DND-41 (cell line): ENCODE measurements around the gene PPP1R37.
A peak's percentile ranks its signal among the peaks of the same experiment; 100 is the strongest.

Experiments
- ATAC-seq: fragments of 200-7000 bp; cut with Tn5 transposase; 3 replicates; pipeline ENCODE4 v1.9.1; 2021; ENCODE audit warnings: low read depth; ENCODE audit not compliant: insufficient read depth
- DNase-seq: peaks from one replicate; pipeline ENCODE4 v3.0.0-alpha.2; 2020
- H2AFZ ChIP-seq: 2 replicates; pipeline ENCODE4 v1.6.0; 2012; ENCODE audit warnings: low read depth, low read length
- H3K27ac ChIP-seq: 2 replicates; pipeline ENCODE4 v1.5.1; 2012; ENCODE audit warnings: low read length, inconsistent platforms
- H3K27me3 ChIP-seq: fragments of 200-600 bp; sonication (generic); 2 replicates; pipeline ENCODE4 v1.6.0; 2012; ENCODE audit warnings: low read length, mild to moderate bottlenecking, inconsistent platforms; ENCODE audit not compliant: insufficient read depth, poor library complexity
- H3K36me3 ChIP-seq: 2 replicates; pipeline ENCODE4 v1.5.1; 2012; ENCODE audit warnings: low read length, inconsistent platforms; ENCODE audit not compliant: insufficient read depth
- H3K4me1 ChIP-seq: 2 replicates; pipeline ENCODE4 v1.5.1; 2012; ENCODE audit warnings: mild to moderate bottlenecking, low read length; ENCODE audit not compliant: insufficient read depth
- H3K4me2 ChIP-seq: 2 replicates; pipeline ENCODE4 v1.6.0; 2012; ENCODE audit warnings: mild to moderate bottlenecking, moderate library complexity, low read length, inconsistent platforms; ENCODE audit not compliant: insufficient read depth
- H3K4me3 ChIP-seq, 2 experiments: fragments of 200-600 bp in 1 of 2; shearing (Covaris generic) in 1 of 2; 2 replicates each; pipeline ENCODE4 v1.5.1; 2012 to 2016; ENCODE audit warnings: inconsistent platforms in 2 of 2, low read length in 2 of 2, mild to moderate bottlenecking in 2 of 2, low read depth in 1 of 2, moderate library complexity in 1 of 2
- H3K79me2 ChIP-seq: 2 replicates; pipeline ENCODE4 v1.6.0; 2012; ENCODE audit warnings: low read length, inconsistent platforms; ENCODE audit not compliant: insufficient read depth
- H3K9ac ChIP-seq: 2 replicates; pipeline ENCODE4 v1.6.0; 2012; ENCODE audit warnings: low read depth, mild to moderate bottlenecking, inconsistent platforms, low read length, moderate library complexity
- H3K9me3 ChIP-seq: 2 replicates; pipeline ENCODE4 v1.5.1; 2012; ENCODE audit warnings: low read length, moderate library complexity, mild to moderate bottlenecking, inconsistent platforms; ENCODE audit not compliant: insufficient read depth, severe bottlenecking
- H4K20me1 ChIP-seq: 2 replicates; pipeline ENCODE4 v1.6.0; 2012; ENCODE audit warnings: low read length; ENCODE audit not compliant: insufficient read depth
- CTCF ChIP-seq: IDR thresholded peaks from 2 replicates; pipeline ENCODE4 v1.5.1; 2012; ENCODE audit warnings: borderline replicate concordance, low read length, moderate library complexity, mild to moderate bottlenecking; ENCODE audit not compliant: poor library complexity, severe bottlenecking; ENCODE audit errors: extremely low read depth
- EZH2 ChIP-seq: IDR thresholded peaks from 3 replicates; pipeline ENCODE4 v1.6.1; 2012; ENCODE audit warnings: borderline replicate concordance, low read depth, mild to moderate bottlenecking, moderate library complexity, low read length, inconsistent platforms; ENCODE audit not compliant: severe bottlenecking

PPP1R37 gene

GRCh38 chr19:45114116-45114515, 21.1 kb downstream of the PPP1R37 start:
- Histone ChIP-seq H3K27me3 (no peaks in the 10 kb centered on the region), H4K20me1 (peaks cover 88% of the 10 kb centered on the region), H3K27ac (no peak overlapping the region), H3K4me2 (no peak overlapping the region), H3K4me1 (peaks cover 32% of the 10 kb centered on the region), H3K4me3 (no peak overlapping the region), H3K79me2 (peaks cover 91% of the 10 kb centered on the region), H3K9me3 (no peaks in the 10 kb centered on the region), H2AFZ (no peak overlapping the region), H3K36me3 (peaks cover 7% of the 10 kb centered on the region; the same call in 1 of the 2 replicates), H3K9ac (no peak overlapping the region)
- TF ChIP-seq EZH2 (no peak), CTCF (no peak)
- ATAC-seq (no peak), DNase-seq (no peak)

DNA sequence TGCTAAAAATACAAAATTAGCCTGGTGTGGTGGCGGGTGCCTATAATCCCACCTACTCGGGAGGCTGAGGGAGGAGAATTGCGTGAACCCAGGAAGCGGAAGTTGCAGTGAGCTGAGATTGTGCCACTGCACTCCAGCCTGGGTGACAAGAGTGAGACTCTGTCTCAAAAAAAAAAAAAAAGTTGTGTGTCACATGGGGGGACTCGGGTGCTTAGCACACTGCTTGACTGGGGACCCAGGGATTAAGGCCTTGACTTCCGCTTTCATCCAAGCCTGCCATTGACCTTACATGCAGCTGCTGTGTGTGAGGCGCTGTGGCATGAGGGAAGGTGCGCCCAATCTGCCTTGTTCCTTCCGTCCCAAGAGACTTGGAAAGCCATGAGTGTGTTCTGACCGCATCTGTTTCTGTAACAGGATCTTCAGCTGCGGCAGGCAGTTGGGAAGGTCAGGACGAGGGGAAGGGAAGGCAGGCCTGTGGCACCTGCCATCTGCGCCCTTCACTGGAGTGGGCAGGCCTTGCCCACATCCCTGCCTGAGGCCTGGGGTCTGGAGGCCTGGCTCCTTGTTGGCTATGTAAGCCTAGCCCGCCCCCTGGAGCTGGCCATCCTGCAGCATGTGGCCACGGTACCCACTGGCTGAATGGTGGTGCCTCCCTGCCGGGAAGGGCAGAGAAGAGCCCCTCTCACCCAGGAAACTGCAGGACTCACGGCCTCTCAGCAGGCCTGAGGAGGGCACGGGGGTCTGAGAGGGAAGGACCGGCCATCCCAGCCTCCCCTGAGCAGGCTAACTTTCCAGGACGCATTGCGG, 23.0 kb downstream of the PPP1R37 start:
- H2AFZ ChIP-seq = no peak overlapping the region
- H3K27me3 ChIP-seq = no peaks in the 10 kb centered on the region
- H3K27ac ChIP-seq = peak overlapping the region; percentile 57
- ATAC-seq (no peak), DNase-seq (no peak)
- H3K4me3 ChIP-seq = no peak overlapping the region
- H3K4me1 ChIP-seq = peaks cover 32% of the 10 kb centered on the region
- no peak overlapping the region for H3K9ac ChIP-seq
- peak overlapping the region; percentile 41 for H3K4me2 ChIP-seq
- H3K9me3 ChIP-seq = no peaks in the 10 kb centered on the region
- TF ChIP-seq CTCF (no peak), EZH2 (no peak)
- H4K20me1 ChIP-seq = peaks cover 86% of the 10 kb centered on the region
- peaks cover 88% of the 10 kb centered on the region for H3K79me2 ChIP-seq
- 0 out of 2 replicates have a peak, but pooled peaks cover 3% of the 10 kb centered on the region for H3K36me3 ChIP-seq

DNA sequence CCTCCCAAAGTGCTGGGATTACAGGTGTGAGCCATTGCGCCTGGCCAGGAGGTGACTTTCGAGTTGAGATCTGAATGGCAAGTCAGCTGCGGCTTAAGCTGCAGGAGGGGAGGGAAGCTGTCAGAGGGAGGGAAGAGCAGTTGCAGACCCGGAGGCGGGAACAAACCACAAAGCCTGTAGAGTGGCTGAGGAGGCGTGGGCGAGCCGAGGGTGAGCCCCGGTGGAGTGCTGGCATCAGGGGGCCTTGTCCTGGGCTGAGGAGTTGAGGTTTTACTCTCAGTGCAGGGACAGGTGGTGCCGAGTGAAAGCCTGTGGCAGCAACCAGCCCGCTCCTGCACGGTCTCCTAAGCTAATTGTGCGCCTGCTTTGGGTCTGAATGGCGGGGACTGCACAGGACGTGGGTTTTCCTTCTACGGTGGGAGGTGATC, 24.2 kb downstream of the PPP1R37 start:
- ATAC-seq = peak; percentile 98
- Histone ChIP-seq H3K4me1 (peaks cover 32% of the 10 kb centered on the region), H3K4me2 (peak overlapping the region; percentile 41), H3K36me3 (0 out of 2 replicates have a peak, but pooled peaks cover 3% of the 10 kb centered on the region), H3K27me3 (no peaks in the 10 kb centered on the region), H2AFZ (no peak overlapping the region), H3K27ac (peak overlapping the region; percentile 74), H3K9me3 (no peaks in the 10 kb centered on the region), H3K4me3 (no peak overlapping the region), H4K20me1 (peaks cover 89% of the 10 kb centered on the region), H3K79me2 (peaks cover 89% of the 10 kb centered on the region), H3K9ac (peak overlapping the region; percentile 22; the same call in 1 of the 2 replicates)
- TF ChIP-seq EZH2 = no peak
- no peak for TF ChIP-seq CTCF
- DNase-seq = peak; percentile 88
